PC-3 (cell line): Measurements from ENCODE around the gene CAPN7. TPM values are rescaled to one million over a fixed set of nuclear protein-coding genes. Genes with fewer than 3 reads are reported as not detected.

Experiments used
- ATAC-seq: fragments of 200-7000 bp; cut with Tn5 transposase; 2 replicates; pipeline ENCODE4 v1.9.1; 2020; ENCODE audit warnings: mild to moderate bottlenecking, moderate library complexity
- BruUV-seq: library from RNA; stranded (reverse); fragments of 400-500 nt; replicated peaks from 2 replicates; lab custom pipeline; 2021; lab: Mats Ljungman, UMichigan
- CTCF ChIA-PET: fragments of 300-600 bp; sonication (Branson Sonifier 250); formaldehyde crosslinking; loops from one replicate; lab custom pipeline; 2022; ENCODE audit warnings: antibody characterized with exemption; lab: Charles Lee
- POLR2A ChIA-PET: fragments of 300-600 bp; sonication (Branson Sonifier 250); formaldehyde crosslinking; loops from one replicate; lab custom pipeline; 2022; ENCODE audit warnings: antibody characterized with exemption; ENCODE audit not compliant: unreplicated experiment; lab: Charles Lee
- DNase-seq: peaks from one replicate; pipeline ENCODE4 v3.0.0-alpha.2; 2015
- H2AFZ ChIP-seq: fragments of 300-600 bp; sonication (generic); 2 replicates; pipeline ENCODE4 v1.6.0; 2016; ENCODE audit warnings: antibody characterized with exemption, low read length
- H3F3A ChIP-seq: fragments of 300-600 bp; sonication (generic); one replicate; pipeline ENCODE4 v1.6.0; 2017; ENCODE audit warnings: antibody characterized with exemption, low read length, control low read depth, mild to moderate bottlenecking; ENCODE audit not compliant: unreplicated experiment
- H3K27ac ChIP-seq: fragments of 300-600 bp; sonication (generic); 2 replicates; pipeline ENCODE4 v1.5.1; 2016; ENCODE audit warnings: mild to moderate bottlenecking, low read length
- H3K27me3 ChIP-seq: fragments of 300-600 bp; sonication (generic); 2 replicates; pipeline ENCODE4 v1.6.1; 2016; ENCODE audit warnings: low read length, mixed read lengths
- H3K36me3 ChIP-seq: fragments of 300-600 bp; sonication (generic); 2 replicates; pipeline ENCODE4 v1.6.1; 2016; ENCODE audit warnings: low read depth, mixed run types, low read length, mixed read lengths
- H3K4me1 ChIP-seq: fragments of 300-600 bp; sonication (generic); 2 replicates; pipeline ENCODE4 v1.5.1; 2016; ENCODE audit warnings: low read length; ENCODE audit not compliant: insufficient read depth
- H3K4me2 ChIP-seq: fragments of 300-600 bp; sonication (generic); 2 replicates; pipeline ENCODE4 v1.6.0; 2016; ENCODE audit warnings: low read length
- H3K4me3 ChIP-seq: fragments of 300-600 bp; sonication (generic); 2 replicates; pipeline ENCODE4 v1.5.1; 2016; ENCODE audit warnings: mild to moderate bottlenecking, low read length, mixed read lengths
- H3K79me2 ChIP-seq: fragments of 300-600 bp; sonication (generic); 2 replicates; pipeline ENCODE4 v1.6.1; 2017; ENCODE audit warnings: low read length, mixed read lengths
- H3K9ac ChIP-seq: fragments of 300-600 bp; sonication (generic); 2 replicates; pipeline ENCODE4 v1.6.0; 2016; ENCODE audit warnings: mild to moderate bottlenecking, low read length
- H3K9me2 ChIP-seq: fragments of 300-600 bp; sonication (generic); replicated peaks from 2 replicates; pipeline ENCODE4 v1.6.1; 2016; ENCODE audit warnings: mixed run types, low read length, mixed read lengths
- H3K9me3 ChIP-seq: fragments of 300-600 bp; sonication (generic); 2 replicates; pipeline ENCODE4 v1.6.1; 2016; ENCODE audit warnings: low read length, mixed read lengths
- H4K20me1 ChIP-seq: fragments of 300-600 bp; sonication (generic); 2 replicates; pipeline ENCODE4 v1.6.1; 2016; ENCODE audit warnings: low read length, mixed read lengths
- EZH2 ChIP-seq: fragments of 300-600 bp; sonication (generic); IDR thresholded peaks from one replicate; pipeline ENCODE4 v1.6.1; 2017; ENCODE audit warnings: antibody characterized with exemption, mild to moderate bottlenecking, low read length; ENCODE audit not compliant: unreplicated experiment
- EZH2phosphoT487 ChIP-seq: fragments of 300-600 bp; sonication (generic); IDR thresholded peaks from 2 replicates; pipeline ENCODE4 v1.6.1; 2018; ENCODE audit warnings: mild to moderate bottlenecking, antibody characterized with exemption, low read length, borderline replicate concordance
- intact Hi-C: fragments of 100-400 bp; cut with micrococcal nuclease; formaldehyde crosslinking; loops from 2 replicates; pipeline ENCODE4 v1.9.0; 2023
- total RNA-seq: library from RNA; depleted of rRNA; stranded (reverse); fragments of >200 nt; gene quantifications from 2 replicates; pipeline ENCODE4 v1.2.3, GENCODE V29; 2014
- TF ChIP-seq, protein P1 (sequence below): fragments of 300-600 bp; sonication (generic); conservative IDR thresholded peaks from 2 replicates; pipeline ENCODE4 v1.5.1; 2017; ENCODE audit warnings: antibody characterized with exemption, low read depth, mild to moderate bottlenecking, low read length

Gene CAPN7
- total RNA-seq, 1 experiment from 2014 or later = 32.7 TPM

DNA sequence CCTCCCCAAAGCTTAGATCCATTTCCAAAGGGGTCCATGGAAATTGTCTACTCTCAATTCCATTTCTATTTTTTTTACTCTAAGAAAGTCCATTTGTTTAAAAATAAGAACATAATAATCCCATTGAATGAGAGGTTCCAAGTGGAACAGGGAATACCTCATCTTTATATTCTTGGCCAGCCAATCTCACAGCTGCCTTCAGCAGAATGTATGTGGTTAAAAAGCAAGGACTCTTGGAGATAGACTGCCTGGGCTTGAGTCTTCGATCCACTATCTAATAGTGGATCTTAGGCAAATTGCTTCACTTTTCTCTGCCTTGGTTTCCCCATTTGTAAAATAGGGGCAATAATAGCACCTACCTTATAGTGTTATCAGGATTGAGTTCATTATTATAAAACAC, 24.5 kb upstream of the CAPN7 start:
- Histone ChIP-seq H3K4me3 (no peak overlapping the region), H3K27ac (no peak overlapping the region), H3K79me2 (no peaks in the 10 kb centered on the region), H3K4me1 (no peaks in the 10 kb centered on the region), H3K27me3 (peaks cover 85% of the 10 kb centered on the region), H3K9ac (no peak overlapping the region), H3F3A (no peaks in the 10 kb centered on the region), H3K36me3 (no peaks in the 10 kb centered on the region), H3K4me2 (no peak overlapping the region), H3K9me2 (no peaks in the 10 kb centered on the region), H4K20me1 (no peaks in the 10 kb centered on the region), H3K9me3 (no peaks in the 10 kb centered on the region), H2AFZ (no peak overlapping the region)
- ATAC-seq (no peak), DNase-seq (no peak)
- TF ChIP-seq, protein P1, sequence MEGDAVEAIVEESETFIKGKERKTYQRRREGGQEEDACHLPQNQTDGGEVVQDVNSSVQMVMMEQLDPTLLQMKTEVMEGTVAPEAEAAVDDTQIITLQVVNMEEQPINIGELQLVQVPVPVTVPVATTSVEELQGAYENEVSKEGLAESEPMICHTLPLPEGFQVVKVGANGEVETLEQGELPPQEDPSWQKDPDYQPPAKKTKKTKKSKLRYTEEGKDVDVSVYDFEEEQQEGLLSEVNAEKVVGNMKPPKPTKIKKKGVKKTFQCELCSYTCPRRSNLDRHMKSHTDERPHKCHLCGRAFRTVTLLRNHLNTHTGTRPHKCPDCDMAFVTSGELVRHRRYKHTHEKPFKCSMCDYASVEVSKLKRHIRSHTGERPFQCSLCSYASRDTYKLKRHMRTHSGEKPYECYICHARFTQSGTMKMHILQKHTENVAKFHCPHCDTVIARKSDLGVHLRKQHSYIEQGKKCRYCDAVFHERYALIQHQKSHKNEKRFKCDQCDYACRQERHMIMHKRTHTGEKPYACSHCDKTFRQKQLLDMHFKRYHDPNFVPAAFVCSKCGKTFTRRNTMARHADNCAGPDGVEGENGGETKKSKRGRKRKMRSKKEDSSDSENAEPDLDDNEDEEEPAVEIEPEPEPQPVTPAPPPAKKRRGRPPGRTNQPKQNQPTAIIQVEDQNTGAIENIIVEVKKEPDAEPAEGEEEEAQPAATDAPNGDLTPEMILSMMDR = no peak
- no peak for TF ChIP-seq EZH2phosphoT487
- no peak for TF ChIP-seq EZH2
- intact Hi-C loops = no loop called here
- no TSS peak for BruUV-seq
- POLR2A ChIA-PET = no interaction called here
- CTCF ChIA-PET = no interaction called here

DNA sequence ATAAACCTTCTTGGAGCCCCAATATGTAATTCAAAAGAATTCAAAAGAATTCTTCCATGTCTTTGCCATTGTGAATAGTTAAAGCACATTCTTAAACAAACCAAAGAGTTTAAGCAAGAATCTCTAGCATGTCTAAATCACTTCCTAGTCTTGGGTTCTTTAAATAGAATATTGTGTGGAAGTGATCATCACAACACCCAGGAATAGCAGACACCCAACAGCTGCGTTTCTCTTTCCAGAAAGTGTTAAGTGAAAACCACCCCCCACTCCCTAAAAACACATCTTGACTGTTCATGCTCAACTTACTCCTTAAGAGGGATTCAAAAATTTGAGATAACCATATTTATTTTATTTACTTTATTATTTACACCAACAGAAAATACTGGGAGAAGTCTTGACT, 24.1 kb upstream of the CAPN7 start:
- Histone ChIP-seq H2AFZ (no peak overlapping the region), H3K9me2 (no peaks in the 10 kb centered on the region), H3K27ac (no peak overlapping the region), H3K27me3 (peaks cover 80% of the 10 kb centered on the region), H3K4me1 (no peaks in the 10 kb centered on the region), H3K79me2 (no peaks in the 10 kb centered on the region), H3K9ac (no peak overlapping the region), H4K20me1 (no peaks in the 10 kb centered on the region), H3K4me2 (no peak overlapping the region), H3F3A (no peaks in the 10 kb centered on the region), H3K4me3 (no peak overlapping the region), H3K36me3 (no peaks in the 10 kb centered on the region), H3K9me3 (no peaks in the 10 kb centered on the region)
- CTCF ChIA-PET = no interaction called here
- TF ChIP-seq EZH2 (no peak), EZH2phosphoT487 (no peak)
- TF ChIP-seq, protein P1 = no peak
- POLR2A ChIA-PET = no interaction called here
- BruUV-seq = no TSS peak
- intact Hi-C loops = no loop called here
- DNase-seq = no peak
- ATAC-seq = no peak

DNA sequence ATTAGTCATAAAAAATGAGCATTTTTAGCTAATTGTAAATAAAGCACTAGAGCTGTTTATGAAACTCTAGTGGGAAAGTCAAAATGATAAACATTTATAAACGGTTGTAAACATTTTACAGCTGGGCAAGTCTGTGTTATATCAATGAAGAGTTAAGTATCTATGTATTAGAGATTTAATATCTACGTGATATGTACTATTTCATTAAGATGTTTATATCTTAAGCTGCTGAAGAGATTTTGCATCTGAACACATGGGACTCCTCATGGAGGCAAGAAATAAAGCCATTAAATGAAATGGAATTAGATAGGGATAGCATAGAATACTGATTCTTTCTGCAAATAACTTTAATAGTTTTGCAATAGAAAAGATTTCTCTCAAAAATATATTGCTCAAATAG, 23.0 kb upstream of the CAPN7 start:
- intact Hi-C loops = no loop called here
- ChIA-PET POLR2A (no interaction called here), CTCF (no interaction called here)
- H3K36me3 ChIP-seq = no peaks in the 10 kb centered on the region
- no peak overlapping the region for H3K4me3 ChIP-seq
- ATAC-seq (no peak), DNase-seq (no peak)
- H3K4me1 ChIP-seq = no peaks in the 10 kb centered on the region
- H3K27ac ChIP-seq = no peak overlapping the region
- H3K9ac ChIP-seq = no peak overlapping the region
- no peaks in the 10 kb centered on the region for H4K20me1 ChIP-seq
- no peaks in the 10 kb centered on the region for H3K79me2 ChIP-seq
- no peak overlapping the region for H3K4me2 ChIP-seq
- no peaks in the 10 kb centered on the region for H3F3A ChIP-seq
- H3K9me3 ChIP-seq = no peaks in the 10 kb centered on the region
- TF ChIP-seq, protein P1 = no peak
- no peak for TF ChIP-seq EZH2
- TF ChIP-seq EZH2phosphoT487 = no peak
- peaks cover 73% of the 10 kb centered on the region for H3K27me3 ChIP-seq
- no peaks in the 10 kb centered on the region for H3K9me2 ChIP-seq
- H2AFZ ChIP-seq = no peak overlapping the region
- no TSS peak for BruUV-seq
